ENCODE results near the gene POU1F1.
"Not testable (repeated sequence)": the region's sequence is repeated elsewhere in the genome, so short reads cannot be mapped to it uniquely, and the experiment has no call there.

The POU1F1 gene, protein sequence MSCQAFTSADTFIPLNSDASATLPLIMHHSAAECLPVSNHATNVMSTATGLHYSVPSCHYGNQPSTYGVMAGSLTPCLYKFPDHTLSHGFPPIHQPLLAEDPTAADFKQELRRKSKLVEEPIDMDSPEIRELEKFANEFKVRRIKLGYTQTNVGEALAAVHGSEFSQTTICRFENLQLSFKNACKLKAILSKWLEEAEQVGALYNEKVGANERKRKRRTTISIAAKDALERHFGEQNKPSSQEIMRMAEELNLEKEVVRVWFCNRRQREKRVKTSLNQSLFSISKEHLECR

GRCh38 chr3:87276484-87276883, at the start of gene POU1F1:
TSS of gene POU1F1 (minus strand) at chr3:87276584. CDS start at chr3:87276462, 122 bp downstream.
- DNase-seq (ENCODE audit: low read depth), result no peak

GRCh38 chr3:87324609-87325008, 48.2 kb upstream of the POU1F1 start:
- no peak for DNase-seq (ENCODE audit: low read depth)

GRCh38 chr3:87320756-87321626, 44.6 kb upstream of the POU1F1 start:
- DNase-seq (ENCODE audit: low read depth), result no peak

DNA sequence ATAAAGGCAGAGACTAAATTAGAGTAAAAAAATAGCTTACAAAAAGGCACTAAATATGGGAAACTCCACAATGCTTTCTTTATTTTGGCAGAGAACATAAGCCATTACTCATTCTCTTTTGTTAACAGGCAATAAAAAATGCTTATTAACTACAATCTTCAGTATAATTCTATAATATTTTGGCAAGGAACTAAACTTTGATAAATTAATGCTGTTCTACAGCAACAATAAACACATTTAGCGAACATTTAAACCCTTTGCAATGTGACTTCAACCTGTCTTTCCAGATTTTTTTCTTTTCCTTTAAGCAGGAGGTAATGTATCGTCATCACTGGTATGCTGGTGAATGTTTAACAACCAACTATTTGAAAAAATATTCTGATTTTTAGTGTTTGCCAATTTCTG, 42.2 kb upstream of the POU1F1 start:
- DNase-seq (ENCODE audit: low read depth), result no peak

DNA sequence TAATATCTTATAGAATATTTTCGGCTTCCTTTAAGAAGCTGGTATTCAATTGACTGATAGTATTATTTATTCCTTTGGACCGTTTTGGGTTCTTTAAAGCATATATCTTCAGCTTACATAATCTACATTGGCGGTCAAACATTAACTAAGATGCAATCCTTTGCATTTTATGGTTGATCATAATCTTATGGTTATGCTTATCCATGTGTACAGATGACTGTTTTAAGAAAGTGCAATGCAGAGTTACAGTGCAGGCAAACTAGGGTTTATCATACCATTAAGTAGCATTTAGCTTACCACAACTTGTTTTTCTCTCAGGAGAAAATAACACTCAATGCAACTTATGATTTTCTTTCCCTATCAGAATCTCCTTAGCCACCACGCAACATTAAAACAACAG, 41.4 kb upstream of the POU1F1 start:
- DNase-seq (ENCODE audit: low read depth), result no peak

GRCh38 chr3:87313641-87314040, 37.3 kb upstream of the POU1F1 start:
- DNase-seq (ENCODE audit: low read depth), result no peak

- DNase-seq (ENCODE audit: low read depth), result no peak
Measured at GRCh38 chr3:87311309-87311708, 34.9 kb upstream of the POU1F1 start.

GRCh38 chr3:87309601-87310000, 33.2 kb upstream of the POU1F1 start:
- DNase-seq (ENCODE audit: low read depth), result no peak

DNA sequence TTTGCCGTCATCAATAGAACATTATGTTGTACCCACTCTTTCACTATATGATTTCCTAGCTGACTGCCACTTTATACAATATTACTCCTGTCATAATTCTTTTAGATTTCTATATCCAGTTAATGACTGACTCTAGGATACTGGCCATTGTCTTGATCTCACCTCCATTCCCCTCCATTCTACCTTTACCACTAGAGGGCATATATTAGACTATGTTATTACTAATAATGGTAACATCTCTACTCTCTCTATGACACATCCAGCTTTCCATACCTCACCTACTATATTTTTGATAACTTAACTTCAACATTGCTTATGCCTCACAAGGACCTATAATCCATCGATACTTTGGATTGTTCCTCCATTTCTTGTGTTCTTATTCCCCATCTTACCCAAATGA, 31.4 kb upstream of the POU1F1 start:
- no peak for DNase-seq (ENCODE audit: low read depth)

- DNase-seq (ENCODE audit: low read depth), result no peak
Measured at GRCh38 chr3:87305517-87305916, 29.1 kb upstream of the POU1F1 start.

- DNase-seq (ENCODE audit: low read depth), result not testable (repeated sequence)
Measured at GRCh38 chr3:87305031-87305430, 28.6 kb upstream of the POU1F1 start.

DNA sequence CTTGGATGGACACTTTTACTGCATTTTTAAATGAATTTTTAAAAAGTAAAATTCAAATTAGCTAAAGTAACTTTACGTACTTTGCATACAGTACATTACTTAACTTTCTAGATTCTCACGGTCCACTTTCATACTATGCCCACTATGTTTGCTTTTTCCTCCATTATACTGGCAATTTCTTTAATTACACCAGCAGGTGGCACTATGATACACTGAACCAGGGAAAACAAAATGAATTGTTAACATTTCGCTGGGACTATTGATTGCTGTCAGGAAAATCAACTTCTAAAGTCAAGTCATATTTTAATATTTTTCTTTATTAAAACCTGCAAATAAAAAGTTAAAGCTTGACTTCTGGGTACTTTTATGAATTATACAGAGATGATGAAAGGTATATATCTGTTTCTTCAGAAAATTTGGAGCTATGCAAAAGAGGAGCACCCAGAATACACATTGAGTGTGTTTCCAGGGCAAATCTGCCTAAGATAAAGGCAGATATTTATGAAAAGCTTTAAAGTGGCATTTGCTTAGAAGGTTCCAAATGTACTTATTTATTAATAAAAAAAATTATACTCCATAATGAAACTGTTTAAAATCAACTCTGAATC, 21.8 kb upstream of the POU1F1 start:
- DNase-seq (ENCODE audit: low read depth), result no peak

DNA sequence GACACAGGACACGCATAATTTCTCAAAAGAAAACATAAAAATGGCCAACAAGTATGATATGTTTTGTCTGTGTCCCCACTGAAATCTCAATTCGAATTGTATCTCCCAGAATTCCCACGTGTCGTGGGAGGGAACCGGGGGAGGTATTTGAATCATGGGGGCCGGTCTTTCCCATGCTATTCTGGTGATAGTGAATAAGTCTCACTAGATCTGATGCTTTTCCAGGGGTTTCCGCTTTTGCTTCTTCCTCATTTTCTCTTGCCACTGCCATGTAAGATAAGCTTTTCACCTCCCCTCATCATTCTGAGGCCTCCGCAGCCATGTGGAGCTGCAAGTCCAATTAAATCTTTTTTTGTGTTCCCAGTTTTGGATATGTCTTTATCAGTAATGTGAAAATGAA, 12.1 kb upstream of the POU1F1 start:
- DNase-seq (ENCODE audit: low read depth), result no peak

GRCh38 chr3:87287011-87287410, 10.6 kb upstream of the POU1F1 start:
- no peak for DNase-seq (ENCODE audit: low read depth)

DNA sequence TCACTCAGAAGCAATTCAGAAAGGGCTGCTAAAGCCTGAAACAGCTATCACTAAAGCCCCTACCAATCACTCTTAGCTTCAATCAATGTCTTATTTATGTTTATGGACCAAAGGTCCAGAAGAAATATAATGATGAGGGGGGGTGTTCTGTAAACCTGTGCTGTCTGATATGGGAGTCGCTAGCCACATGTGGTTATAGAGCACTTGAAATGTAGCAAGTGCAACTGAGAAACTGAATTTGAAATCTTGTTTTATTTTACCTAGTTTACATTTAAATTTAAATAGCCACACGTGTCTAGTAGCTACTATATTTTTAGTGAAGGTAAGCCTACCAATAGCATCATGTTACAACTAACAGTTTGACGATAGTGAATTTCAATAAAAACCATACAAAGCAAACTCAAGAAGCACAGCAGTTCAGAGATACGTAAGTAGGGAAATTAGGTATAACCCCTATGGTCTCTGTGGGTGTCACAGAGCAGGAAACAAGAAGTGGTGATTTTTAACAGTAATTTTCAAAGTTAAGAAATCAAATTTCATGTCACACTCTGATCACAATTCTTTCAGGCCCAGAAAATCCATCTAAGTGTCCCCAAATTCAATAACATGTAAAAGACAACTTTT, 3.6 kb downstream of the POU1F1 start:
- no peak for DNase-seq (ENCODE audit: low read depth)

- DNase-seq (ENCODE audit: low read depth), result no peak
Measured at GRCh38 chr3:87270908-87271700, 5.3 kb downstream of the POU1F1 start.

GRCh38 chr3:87269723-87270122, 6.7 kb downstream of the POU1F1 start:
- DNase-seq (ENCODE audit: low read depth), result no peak

DNA sequence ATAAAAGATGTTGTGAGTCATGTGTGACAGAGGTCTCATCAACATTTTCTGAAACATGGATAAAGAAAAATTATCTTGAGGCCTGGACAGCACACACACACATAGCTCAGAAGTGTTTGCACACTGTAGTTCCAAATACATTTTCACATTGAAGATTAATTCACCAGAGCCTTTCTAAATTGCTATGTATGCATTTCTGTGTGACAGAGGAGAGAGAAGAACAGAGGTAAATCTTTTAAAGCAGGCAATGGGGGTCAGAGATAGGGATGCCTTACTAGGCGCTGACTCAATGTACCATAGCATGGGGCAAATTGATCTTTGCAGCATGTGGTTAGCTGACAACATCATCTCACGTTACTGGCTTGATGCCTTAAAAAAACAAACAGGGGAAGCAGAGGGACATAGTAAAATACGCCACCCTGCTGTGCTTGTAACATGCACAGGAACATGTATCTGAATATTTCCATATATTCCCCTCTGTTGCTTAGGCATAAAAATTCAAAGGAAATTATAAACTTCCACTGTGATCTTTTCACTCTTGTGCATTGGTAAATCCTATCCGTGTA, 7.7 kb downstream of the POU1F1 start:
- DNase-seq (ENCODE audit: low read depth), result no peak

GRCh38 chr3:87267953-87268645, 8.3 kb downstream of the POU1F1 start:
- DNase-seq (ENCODE audit: low read depth), result no peak

DNA sequence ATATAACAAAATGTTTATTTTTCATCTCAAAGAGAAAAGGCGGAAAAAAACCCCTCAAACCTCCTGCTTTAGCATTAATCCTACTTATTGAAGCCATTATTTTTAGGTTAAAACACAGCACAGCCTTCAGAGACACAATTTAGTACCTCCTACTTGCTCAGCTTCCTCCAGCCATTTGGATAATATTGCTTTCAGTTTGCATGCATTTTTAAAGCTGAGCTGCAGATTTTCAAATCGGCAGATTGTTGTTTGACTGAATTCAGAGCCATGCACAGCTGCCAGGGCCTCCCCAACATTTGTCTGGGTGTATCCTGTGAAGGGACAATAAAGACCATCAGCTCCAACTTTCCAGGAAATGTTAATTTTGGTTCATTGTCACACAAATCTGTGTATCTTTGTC, 14.5 kb downstream of the POU1F1 start:
- DNase-seq (ENCODE audit: low read depth), result no peak

DNA sequence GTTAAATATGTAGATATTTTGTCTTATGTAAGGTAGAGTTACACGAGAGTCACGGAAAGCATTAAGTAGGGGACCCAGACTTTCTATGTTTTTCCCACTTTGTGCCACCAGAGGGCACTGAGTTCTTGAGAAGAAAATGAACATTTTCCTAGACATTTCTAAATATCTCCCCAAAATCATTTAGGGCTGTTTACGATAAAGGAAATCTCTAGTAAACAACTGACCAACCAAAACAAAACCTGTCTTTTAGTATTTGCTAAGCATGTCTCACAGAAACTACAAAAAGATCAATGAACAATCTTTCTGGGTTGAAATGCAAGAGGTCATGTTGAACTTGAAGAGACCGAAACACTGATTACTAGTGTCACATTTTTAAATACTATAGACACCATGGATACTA, 16.1 kb downstream of the POU1F1 start:
- DNase-seq (ENCODE audit: low read depth), result no peak

Data from stimulated activated CD8-positive, alpha-beta memory T cell treated with anti-CD3 and anti-CD28 coated beads, Interleukin-7, amount 100 ng/mL, for 24 hours (primary cell).